Stimulated activated CD4-positive, alpha-beta T cell treated with anti-CD3 and anti-CD28 coated beads, Interleukin-12 subunit alpha, Interleukin-12 subunit beta, amount 100 ng/mL, for 24 hours (primary cell): ENCODE measurements around the gene CLHC1.
"Not testable (repeated sequence)": the region's sequence is repeated elsewhere in the genome, so short reads cannot be mapped to it uniquely, and the experiment has no call there.

Source experiments
- DNase-seq, 2 experiments: peaks; one replicate each; pipeline ENCODE4 v3.0.0-alpha.2; 2020; ENCODE audit warnings: low read depth in 2 of 2

The CLHC1 gene

DNA sequence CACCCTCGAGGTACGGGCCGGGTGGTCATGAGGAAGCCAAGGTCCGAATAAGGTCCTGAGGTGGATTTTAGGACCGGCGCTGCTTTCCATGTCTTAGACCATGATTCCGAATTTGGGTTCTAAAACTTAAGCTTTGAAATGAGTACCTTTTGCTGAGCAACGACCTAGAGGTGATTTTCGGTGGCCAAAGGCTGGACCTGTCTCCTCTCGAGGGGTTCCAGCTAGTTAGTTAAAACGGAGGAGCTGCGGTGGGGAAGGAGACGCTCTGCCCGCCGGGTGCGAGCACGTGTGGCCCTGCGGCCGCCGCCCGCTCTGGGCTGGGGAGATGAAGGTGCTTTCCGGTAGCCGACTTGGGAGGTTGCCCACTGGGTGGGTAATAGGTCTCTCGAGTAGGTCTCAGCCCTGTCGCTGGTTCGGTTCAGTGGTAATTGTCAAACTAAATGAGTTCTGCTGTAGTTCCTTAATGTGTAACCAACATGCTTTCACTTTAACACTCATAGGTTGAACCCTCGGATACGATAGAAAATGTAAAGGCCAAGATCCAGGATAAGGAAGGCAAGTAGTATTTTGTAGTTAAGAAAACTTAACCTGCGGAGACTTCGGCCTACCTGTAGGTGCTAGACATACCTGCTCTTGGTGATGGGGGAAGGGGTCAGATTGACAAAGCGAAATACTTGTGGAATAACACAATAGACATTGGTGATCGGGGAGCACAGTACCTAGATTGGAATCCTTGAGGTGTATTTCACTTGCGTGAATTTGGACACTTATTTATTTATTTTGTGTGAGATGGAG lies 967 bp upstream of the CLHC1 start:
- DNase-seq: no peak

DNA sequence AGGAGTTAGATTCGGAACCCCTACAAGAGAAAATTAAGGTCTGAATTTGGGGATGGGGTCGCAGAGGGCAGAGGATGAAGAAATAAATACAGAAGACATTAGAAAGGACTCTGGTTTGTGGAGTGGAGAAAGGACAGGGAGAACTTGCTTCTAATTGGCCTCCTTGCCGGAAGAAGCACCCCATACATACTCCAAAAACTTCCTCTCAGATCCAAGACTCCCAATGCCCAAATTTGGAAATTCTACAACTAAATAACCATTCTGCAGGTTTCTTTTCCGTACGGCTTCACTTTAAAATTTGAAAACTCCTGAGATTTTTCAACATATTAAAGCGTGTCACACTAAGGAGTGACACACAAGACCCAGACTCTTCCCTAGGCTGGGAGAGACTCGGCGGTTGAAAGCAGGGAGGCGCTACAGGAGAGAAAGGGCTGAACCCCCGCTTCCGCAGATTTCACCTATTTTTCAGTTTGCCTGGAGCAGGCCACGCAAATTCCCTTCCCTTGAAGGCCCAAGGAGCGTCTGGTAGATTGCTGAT lies 478 bp downstream of the CLHC1 start:
- DNase-seq: no peak

DNA sequence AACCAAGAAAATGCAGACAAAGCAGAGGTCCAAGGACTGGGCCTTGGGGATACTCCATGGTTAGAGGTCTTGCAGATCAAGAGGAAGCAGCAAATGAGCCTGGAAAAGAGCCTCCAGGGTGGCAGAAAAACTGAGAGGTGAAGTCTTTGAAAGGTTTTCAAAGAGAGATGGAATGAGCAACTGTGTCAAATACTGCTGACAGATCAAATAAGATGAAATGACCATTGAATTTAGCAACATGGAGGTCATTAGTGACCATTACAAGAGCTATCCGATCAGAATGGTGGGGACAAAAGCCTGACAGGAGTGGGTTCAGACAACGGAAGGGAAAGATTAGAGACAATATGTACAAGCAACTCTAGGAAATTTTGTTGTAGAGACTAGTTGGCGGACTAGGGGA lies 1.5 kb downstream of the CLHC1 start:
- no peak for DNase-seq

DNA sequence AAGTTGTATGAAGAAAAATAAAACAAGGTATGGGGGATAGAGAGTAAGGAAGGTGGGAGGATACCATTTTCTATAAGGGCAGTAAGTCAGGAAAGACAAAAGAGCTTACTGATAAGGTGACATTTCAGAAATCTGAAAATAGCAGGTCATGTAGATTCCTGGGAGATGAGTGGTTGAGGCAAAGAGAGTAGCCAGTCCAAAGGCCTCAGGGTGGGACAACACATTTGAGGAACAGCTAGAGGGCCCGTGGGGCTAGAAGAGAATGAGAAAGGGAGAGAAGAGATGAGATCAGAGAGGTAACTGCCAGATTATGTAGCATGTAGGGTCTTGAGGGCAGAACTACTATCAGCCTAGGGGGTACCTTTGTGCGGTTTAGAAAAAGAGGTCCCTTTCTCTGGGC lies 2.9 kb downstream of the CLHC1 start:
- no peak for DNase-seq

DNA sequence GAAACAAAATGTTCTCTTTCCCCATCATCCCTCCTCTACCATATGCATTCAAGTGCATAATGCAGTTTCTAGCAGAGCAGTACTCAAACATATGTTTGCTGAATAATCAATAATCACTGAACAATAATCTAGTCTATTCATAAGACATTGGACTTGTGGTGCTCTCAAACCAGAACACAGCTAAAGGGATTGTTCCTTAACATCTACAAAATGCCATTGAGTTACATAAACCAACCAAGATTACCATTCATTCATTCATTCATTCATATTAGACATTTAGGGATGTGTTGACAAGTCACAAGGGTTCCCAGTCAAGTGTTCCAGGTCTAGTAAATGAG lies 3.9 kb downstream of the CLHC1 start:
- no peak for DNase-seq

DNA sequence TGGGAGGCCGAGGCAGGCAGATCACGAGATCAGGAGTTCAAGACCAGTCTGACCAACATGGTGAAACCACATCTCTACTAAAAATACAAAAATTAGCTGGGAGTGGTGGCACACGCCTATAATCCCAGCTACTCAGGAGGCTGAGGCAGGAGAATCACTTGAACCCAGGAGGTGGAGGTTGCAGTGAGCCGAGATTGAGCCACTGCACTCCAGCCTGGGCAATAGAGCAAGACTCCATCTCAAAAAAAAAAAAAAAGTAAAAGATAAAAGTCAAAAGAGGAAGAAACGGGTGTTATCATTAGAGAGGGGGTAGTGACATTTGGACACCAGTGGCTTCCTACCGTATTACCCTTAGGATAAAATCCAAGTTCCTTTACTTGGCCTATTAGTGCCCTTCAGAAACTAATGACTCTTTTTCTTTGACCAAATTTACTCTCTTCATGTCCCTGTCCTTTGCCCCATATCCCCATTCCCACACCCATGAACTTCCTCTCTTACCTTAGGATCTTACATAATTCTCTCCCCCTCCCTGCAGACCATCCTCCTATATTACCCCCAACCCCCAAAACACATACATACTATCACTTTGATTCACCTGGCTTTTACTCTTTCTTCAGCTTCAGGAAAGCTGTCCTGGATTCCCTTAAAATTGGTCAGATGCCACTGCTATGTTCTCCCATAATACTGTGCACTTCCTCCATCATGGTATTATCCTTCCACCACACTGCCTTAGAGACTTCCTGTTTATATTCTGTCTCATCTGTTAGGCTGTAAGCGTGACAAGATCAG lies 4.5 kb downstream of the CLHC1 start:
- not testable (repeated sequence) for DNase-seq

DNA sequence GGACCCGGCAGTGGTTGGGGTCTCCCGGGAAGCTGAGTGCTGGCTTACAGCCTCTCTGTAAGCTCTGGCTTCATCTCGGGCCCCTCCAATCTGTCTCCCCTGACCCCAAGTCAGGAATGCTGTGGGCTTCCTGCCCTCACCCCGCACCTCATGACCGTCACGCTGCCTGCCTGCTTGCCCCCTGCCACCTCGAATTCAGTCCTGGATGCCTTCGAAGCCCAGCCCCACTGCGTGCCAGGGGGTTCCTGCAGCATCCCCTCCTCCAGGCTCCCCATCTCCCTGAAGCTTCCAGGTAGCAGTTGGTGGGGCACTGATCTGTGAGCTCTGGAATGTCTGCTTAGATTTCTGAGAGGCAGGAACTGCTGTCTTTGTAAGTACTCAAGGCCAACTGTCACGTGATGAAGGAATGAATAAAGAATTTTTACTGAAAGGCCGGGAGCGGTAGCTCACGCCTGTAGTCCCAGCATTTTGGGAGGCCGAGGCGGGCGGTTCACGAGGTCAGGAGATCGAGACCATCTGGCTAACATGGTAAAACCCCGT lies 6.5 kb downstream of the CLHC1 start:
- DNase-seq: no peak

- DNase-seq: no peak
Observed at GRCh38 chr2:55224761-55225261, 7.3 kb downstream of the CLHC1 start.

GRCh38 chr2:55223958-55224760 lies 7.9 kb downstream of the CLHC1 start:
- no peak for DNase-seq

DNA sequence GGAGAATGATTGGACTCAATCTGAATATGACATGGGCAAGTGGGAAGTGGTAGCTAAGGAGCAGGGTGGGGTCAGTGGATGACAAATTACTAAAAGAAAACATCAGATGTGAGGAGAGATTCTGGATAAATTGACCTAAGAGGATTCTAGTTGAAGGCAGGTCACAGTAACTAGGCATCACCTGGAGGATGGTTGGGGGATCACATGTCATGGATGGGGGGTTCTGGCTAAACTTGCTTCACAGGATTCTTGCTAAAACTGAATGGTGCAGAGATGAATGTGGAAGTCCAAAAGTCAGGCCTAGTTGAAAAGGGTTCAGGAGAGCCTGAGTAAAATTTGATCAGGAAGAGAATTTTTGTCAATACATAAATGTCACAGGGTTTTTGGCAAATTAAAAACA lies 18.3 kb downstream of the CLHC1 start:
- DNase-seq: no peak

DNA sequence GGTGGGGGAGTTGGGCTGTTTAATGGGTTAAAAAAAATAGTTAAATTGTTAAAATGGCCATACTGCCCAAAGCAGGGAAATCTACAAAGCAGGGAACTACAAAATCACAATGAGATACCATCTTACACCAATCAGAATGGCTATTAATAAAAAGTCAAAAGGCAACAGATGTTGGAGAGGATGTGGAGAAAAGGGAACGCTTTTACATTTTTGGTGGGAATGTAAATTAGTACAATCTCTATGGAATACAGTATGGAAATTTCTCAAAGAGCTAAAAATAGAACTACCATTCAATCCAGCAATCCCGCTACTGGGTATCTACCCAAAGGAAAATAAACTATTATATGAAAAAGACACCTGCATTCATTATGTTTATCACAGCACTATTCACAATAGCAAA lies 27.1 kb downstream of the CLHC1 start:
- DNase-seq: no peak

DNA sequence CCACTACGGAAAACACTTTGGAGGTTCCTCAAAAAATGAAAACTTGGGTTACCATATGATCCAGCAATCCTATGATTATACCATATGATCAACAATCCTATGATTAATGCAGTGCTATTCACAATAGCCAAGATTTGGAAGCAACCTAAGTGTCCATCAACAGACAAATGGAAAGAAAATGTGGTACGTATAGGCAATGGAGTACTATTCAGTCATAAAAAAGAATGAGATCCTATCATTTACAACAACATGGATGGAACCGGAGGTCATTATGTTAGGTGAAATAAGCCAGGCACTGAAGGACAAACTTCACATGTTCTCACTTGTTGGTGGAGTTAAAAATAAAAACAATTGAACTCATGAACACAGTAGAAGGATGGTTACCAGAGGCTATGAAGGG lies 27.6 kb downstream of the CLHC1 start:
- no peak for DNase-seq

- no peak for DNase-seq
Observed at GRCh38 chr2:55200416-55200815, 31.7 kb downstream of the CLHC1 start.

GRCh38 chr2:55196526-55196925 lies 35.6 kb downstream of the CLHC1 start:
- DNase-seq: no peak

DNA sequence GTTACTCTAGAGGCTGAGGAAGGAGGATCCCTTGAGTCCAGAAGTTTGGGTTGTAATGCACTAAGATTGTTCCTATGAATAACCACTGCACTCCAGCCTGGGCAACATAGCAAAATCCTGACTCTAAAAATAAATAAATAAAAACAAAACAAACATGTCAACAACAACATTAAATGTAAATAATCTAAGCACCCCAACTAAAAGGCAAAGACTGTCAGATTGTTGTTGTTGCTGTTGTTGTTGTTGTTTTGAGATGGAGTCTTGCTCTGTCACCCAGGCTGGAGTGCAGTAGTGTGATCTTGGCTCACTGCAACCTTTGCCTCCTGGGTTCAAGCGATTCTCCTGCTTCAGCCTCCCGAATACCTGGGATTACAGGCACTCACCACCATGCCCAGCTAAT lies 40.2 kb downstream of the CLHC1 start:
- not testable (repeated sequence) for DNase-seq

DNA sequence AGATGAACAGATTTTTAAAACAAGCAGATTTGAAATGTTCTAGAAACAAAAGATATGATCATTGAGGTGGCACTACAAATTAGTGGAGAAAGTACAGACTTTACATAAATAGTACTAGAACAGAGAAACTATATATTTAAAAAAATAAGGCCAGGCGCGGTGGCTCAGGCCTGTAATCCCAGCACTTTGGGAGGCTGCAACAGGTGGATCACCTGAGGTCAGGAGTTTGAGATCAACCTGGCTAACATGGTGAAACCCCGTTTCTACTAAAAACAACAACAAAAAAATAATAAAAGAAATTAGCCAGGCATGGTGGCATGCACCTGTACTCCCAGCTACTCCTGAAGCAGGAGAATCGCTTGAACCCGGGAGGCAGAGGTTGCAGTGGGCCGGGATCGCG lies 45.3 kb downstream of the CLHC1 start:
- DNase-seq: not testable (repeated sequence)

- DNase-seq: no peak
Observed at GRCh38 chr2:55180374-55180773, 51.7 kb downstream of the CLHC1 start.

GRCh38 chr2:55176094-55176415 lies 56.0 kb downstream of the CLHC1 start:
- no peak for DNase-seq

GRCh38 chr2:55175254-55176093 lies 56.6 kb downstream of the CLHC1 start:
- no peak for DNase-seq

GRCh38 chr2:55173438-55174054 lies 58.5 kb downstream of the CLHC1 start:
- no peak for DNase-seq

DNA sequence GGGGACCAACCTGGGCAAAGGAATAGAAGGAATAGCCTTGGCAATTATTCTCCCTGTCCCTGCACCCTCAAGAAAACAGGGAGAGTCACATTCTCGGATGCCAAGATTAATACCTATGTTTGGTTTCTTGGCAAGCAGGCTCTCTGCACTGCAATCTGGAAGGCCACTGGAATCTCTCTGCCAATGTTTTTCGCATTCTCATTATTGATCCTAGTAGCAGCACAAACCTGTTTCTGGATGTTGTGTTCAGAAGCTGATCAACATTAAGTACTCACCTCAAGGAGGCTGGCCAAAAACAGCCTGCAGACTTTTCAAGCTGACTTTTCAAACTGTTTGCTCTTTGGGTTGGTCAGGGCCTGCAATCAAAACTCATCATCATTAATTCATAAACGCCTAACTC lies 62.2 kb downstream of the CLHC1 start:
- DNase-seq: no peak
